T-helper 2 cell treated with Interferon-gamma antibody and Interleukin-4, amounts not matched to agents 100 ng/mL and 5 ng/mL, for 36 hours (primary cell): ENCODE results near the gene KRT17. TPM values are rescaled to one million over a fixed set of nuclear protein-coding genes. Genes with fewer than 3 reads are reported as not detected.
"Not testable (repeated sequence)": the region's sequence is repeated elsewhere in the genome, so short reads cannot be mapped to it uniquely, and the experiment has no call there.

ENCODE experiments used
- intact Hi-C: fragments of 100-400 bp; cut with micrococcal nuclease; formaldehyde crosslinking; loops from one replicate; pipeline ENCODE4 v1.15.1; 2023
- total RNA-seq: library from RNA; stranded (reverse); gene quantifications from 2 replicates; pipeline ENCODE4 v1.2.3, GENCODE V29; 2022

KRT17 gene
- total RNA-seq, 1 donor from 2014 or later: not detected

GRCh38 chr17:41621916-41622315 is 2.5 kb downstream of the KRT17 start:
- intact Hi-C loops: no loop called here

GRCh38 chr17:41621435-41621817 is 2.9 kb downstream of the KRT17 start:
- intact Hi-C loops: not testable (repeated sequence)

GRCh38 chr17:41620583-41621434 is 3.6 kb downstream of the KRT17 start:
- intact Hi-C loops: no loop called here

- intact Hi-C loops: not testable (repeated sequence)
Measured at GRCh38 chr17:41619927-41620582, 4.3 kb downstream of the KRT17 start.

- intact Hi-C loops: no loop called here
Measured at GRCh38 chr17:41619036-41619926, 5.1 kb downstream of the KRT17 start.

DNA sequence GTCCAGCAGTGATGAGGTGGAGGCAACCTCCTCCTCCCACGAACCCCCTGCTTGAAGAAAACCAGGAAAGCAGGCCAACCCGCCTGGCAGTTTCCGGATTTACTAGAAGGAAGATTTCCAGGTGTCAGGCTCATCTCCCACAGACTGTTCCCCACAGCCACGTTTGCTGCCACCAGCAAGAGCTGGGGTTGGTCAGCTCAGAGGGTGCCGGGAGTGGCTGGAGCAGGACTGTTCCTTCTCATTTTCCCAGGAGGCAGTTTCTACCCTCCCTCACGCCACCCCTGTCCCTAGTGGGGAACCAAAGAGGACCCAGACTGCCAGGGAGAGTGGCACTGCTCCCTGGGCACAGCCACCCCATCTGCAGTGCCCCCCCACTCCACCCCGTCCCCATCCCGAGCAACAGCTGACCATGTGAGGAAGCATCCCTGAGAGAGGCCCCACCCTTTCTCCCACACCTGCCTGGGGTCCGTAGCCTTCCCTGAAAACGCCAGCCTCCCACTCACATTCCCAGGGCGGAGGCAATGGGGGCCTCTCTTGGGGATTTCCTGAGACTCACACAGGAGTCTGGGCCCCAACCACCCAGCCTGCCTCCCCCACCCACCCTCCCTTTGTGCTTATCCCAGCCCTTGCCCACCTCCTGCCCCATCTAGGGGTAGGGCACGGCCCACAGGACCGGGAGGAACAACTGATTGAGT is 5.9 kb downstream of the KRT17 start:
- intact Hi-C loops: no loop called here

- intact Hi-C loops: no loop called here
Measured at GRCh38 chr17:41617698-41618097, 6.7 kb downstream of the KRT17 start.

DNA sequence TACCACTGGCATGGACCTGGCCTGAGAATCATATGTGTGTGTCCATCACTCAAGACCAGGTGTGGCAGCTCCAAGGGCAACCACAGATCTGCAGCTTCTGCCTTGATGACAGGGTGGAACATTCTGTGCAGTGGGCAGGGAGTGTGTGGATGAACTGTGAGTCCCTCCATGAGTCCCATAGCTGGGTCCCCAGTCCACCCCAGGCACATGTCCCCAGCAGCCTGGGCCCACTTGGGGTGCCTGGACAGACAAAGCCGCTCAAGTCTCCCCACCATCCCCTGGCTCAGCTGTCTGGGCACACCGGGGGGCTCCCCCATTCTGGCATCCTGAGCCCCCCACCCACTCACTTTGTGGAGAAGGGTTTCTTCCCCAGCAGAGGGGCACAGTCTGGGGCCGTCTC is 7.2 kb downstream of the KRT17 start:
- intact Hi-C loops: no loop called here

DNA sequence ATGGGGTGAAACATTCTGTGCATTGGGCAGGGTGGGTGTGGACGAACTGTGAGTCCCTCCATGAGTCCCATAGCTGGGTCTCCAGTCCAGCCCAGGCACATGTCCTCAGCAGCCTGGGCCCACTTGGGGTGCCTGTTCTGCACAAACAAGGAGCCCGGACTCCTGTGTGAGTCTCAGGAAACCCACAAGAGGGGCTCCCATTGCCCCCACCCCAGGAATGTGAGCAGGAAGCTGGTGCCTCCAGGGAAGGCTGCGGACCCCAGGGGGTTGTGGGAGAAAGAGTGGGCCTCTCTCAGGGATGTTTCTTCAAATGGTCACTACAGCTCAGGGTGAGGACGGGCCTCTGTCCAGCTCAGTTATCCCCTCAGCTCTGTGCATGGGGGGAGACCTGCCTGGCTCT is 7.9 kb downstream of the KRT17 start:
- intact Hi-C loops: not testable (repeated sequence)

- intact Hi-C loops: no loop called here
Measured at GRCh38 chr17:41615454-41615853, 8.9 kb downstream of the KRT17 start.

DNA sequence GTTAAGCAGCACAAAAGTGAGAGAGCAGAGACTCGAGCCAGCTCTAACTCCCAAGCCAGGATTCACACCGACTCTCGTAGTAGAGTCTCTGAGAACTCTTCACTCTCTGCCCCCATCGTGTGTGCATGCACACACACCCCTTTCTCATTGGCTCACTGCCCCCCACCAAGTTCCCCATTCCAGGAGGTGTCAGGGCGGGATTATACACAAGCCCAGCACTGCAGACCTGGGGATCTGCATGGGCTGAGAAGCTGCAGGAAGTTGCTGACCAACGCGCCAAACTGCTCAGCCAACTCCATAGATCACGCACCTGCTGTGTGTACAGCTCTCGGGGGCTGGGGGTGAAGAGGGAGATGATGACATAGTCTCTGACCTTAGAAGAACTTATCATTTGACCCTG is 9.6 kb downstream of the KRT17 start:
- intact Hi-C loops: not testable (repeated sequence)

DNA sequence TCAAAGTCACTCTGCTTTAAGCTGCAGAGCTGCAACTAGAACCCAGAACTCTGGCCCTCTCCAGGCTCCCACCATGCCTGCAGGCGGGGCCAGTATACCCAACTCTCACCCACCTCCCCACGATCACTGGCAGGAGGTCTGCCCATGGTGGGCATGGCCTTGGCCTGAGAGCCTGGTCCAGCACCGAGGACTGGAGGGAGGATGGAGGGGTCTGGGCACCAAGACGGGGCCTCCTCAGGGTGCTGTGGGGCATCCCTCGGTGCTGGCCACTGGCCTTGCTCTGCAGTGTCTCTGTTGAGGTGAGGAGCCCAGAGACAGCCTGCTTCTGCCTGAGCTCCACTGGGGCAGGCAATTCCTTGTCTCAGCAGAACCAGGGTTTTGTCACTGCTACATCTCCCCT is 10.3 kb downstream of the KRT17 start:
- intact Hi-C loops: no loop called here

GRCh38 chr17:41613277-41614082 is 10.9 kb downstream of the KRT17 start:
- intact Hi-C loops: no loop called here

DNA sequence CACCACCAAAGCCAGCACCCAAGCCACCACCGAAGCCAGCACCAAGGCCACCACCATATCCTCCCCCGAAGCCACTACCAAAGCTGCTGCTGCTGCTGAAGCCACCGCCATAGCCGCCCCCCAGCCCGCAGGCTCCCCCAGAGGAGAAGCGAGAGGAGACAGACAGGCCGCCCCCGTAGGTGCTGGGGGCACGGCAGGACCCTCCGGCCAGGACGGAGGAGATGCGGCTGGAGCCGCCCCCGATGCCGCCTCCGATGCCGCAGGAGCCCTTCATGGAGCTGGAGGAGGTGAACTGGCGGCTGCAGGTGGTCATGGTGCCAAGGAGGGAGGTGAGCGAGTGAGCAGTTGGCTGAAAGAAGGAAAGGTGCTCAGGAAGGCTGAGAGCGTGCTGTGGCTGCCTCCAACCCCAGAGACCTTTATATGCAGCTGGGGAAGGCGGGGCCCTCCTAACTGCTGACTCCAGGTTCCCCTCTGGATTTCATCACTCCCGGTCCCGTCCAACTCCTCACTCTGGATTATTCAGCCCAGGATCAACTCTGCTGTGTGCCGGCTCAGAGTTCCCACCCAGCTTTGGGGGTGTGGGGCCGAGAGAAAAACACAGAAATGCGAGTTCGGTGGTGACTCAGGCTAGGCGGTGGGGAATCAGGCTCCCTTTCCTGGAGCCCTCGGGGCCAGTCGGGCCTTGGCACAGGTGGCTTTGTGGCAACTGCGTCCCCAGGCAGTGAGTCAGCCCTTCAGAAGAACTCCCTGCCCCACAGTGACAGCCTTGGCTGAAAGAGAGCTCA is 11.8 kb downstream of the KRT17 start, which contains the start of gene KRT16:
KRT16 (minus strand) TSS at position 392 of the 785 bp plus-strand sequence; CDS start at position 313, 79 bp downstream.
- intact Hi-C loops: not testable (repeated sequence)

- intact Hi-C loops: no loop called here
Measured at GRCh38 chr17:41610965-41611640, 13.3 kb downstream of the KRT17 start.

DNA sequence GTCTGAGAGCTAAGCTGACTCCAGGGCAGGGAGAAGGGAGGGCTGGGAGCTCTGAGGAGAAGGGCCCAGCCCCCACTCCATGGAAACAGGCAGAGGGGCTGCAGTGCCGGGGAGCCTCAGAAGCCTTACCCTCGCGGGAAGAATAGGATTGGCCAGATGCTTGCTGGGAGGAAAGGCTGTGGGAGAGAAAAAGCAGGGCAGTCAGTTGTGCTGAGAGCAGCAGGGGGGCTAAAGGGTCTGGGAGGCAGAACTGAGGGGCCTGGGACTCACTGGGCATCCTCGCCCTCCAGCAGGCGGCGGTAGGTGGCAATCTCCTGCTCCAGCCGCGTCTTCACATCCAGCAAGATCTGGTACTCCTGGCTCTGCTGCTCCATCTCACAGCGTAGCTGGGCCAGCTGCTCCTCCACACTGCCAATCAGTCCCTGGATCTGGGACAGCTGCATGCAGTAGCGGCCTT is 14.3 kb downstream of the KRT17 start:
- intact Hi-C loops: not testable (repeated sequence)

DNA sequence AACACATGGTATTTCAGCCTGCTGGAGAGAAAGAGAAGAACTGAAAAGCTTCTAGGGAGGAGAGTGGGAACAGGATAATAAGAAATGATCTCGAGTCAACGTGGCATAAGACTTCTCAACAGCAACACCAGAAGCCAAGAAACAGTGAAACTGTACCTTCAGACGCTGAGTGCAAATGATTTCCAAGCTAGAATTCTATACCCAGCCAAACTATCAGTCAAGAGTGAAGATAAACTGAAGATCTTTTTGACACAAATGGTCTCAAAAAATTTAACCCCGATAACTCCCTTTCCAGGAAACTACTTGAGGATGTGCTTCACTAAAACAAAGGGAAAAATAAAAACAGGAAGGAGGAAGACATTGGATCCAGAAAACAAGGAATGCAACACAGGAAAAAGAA is 17.4 kb downstream of the KRT17 start:
- intact Hi-C loops: not testable (repeated sequence)

- intact Hi-C loops: no loop called here
Measured at GRCh38 chr17:41602524-41602923, 21.9 kb downstream of the KRT17 start.

GRCh38 chr17:41600318-41600717 is 24.1 kb downstream of the KRT17 start:
- intact Hi-C loops: no loop called here
